Stimulated activated CD8-positive, alpha-beta memory T cell treated with anti-CD3 and anti-CD28 coated beads, Interleukin-4, amount 100 ng/mL, for 4 hours (primary cell): ENCODE measurements around the gene TMEM98.
"Not testable (repeated sequence)": the region's sequence is repeated elsewhere in the genome, so short reads cannot be mapped to it uniquely, and the experiment has no call there.

Source experiments
- DNase-seq, 2 donors: peaks; one replicate each; pipeline ENCODE4 v3.0.0-alpha.2; 2020; ENCODE audit warnings: low read depth in 2 of 2, low spot score in 1 of 2

Gene TMEM98, protein sequence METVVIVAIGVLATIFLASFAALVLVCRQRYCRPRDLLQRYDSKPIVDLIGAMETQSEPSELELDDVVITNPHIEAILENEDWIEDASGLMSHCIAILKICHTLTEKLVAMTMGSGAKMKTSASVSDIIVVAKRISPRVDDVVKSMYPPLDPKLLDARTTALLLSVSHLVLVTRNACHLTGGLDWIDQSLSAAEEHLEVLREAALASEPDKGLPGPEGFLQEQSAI

DNA sequence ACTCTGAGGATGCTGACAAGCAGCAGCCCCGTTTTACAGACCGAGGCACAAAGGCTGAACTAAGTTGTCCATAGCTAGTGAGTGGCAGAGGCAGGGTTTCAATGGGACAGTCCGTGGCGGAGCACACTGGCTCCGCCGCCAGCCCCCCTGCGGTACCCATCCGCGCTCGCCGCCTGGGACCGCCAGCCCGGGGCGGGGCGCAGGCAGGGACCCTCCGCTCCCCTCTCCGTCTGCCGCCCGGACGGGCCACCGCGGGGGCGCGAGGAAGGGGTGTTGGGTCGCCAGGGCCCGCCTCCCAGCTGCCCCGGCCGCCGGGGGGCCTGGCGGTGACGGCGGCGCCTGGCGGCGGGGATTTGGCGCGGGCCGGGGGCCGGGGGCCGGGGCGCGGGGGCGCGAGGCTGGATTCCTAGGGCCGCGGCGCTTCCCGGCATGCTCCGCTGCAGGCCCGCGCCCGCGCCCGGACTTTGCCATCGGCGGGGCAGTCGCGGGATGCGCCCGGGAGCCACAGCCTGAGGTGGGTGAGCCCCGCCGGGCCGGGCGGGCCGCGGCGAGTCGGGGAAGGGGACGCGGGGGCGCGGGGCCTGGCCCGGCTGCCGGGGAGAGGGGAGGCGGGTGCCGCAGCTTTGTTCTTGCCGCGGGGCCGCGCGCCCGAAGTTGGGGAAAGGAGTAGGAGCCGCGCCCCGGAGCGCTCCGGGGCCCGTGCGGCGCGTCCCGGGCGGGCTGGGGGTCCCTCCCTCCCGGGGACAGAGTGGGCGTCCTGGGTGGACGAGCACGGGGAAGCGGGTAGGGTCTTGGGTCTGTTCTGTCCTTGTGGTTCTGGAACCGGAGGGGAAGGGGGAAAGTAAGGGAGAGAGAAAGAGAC is at the start of gene TMEM98:
Gene TMEM98, plus strand, starts transcription at position 430 of the 862 bp plus-strand sequence. CDS start 3,376 bp downstream, outside the sequence.
- no peak for DNase-seq

DNA sequence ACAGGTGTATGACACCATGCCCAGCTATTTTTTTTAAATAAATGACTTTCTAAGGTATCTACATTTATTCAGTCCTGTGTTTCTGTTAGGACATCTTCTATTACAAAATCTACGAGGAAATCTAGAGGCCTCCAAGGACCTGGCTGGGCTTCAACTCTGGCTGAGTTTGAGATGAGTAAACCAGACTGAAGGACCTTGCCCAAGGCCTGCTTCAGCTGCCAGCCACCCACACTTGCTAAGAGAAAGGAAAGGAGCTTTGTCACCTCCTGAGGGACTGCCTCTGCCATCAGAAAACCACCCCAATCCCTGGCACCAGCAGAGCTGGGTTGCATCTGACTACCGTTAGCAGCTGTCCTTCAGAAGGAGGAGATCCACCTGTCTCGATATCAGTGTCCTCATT is 49.7 kb upstream of the TMEM98 start:
- DNase-seq = no peak

DNA sequence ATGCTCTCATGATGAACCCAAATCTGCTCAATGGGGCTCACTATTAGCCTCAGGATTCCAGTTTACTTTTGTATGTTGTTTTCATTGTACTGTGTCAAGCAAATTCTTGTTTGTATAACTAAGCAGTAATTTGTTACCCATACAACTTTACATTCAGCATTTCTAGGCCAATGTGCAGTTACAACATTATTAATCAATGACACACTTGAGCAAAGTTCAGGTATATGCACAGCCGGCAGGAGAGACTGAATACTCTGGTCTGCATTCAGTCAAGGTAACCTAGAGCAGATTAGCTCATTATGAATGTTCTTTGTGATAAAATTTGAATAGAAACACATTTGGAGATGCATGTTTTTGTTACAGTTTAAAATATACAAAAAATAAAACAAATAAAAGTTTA is 48.8 kb upstream of the TMEM98 start:
- no peak for DNase-seq

DNA sequence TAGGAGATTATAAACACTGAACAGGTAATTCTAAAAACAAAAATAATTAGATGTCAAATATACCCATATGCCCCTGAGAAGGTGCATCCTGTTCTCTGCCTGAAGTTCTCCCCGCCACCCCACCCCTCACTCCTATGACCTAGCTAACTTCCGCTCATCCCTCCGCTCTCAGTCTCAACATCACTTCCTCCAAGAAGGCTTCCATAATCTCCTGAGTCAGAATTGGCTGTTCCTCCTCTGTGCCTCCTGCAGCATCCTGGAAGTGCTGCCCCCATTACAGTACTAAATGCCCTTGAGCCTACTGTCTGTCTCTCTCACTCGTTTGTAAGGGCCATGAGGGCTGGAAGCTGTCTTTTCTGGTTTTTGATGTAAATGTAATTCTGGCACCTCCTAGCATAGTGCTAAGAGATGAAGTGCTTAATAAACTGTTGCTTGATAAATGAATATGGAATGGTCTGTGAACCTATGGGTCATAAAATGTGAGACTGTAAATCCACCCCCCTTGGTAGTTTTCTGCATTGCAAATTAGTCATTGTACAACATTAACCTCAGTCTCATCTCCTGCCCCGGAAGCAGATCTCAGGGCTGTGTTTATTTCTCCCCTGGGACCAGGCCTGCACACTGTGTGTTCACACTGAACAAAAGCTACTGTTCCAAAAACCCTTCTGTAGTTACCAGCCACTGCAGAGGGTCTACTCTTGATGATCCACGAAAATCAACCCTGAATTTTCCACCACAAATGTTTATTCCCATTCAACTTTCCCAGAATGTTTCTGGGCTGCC is 47.1 kb upstream of the TMEM98 start:
- DNase-seq = no peak

DNA sequence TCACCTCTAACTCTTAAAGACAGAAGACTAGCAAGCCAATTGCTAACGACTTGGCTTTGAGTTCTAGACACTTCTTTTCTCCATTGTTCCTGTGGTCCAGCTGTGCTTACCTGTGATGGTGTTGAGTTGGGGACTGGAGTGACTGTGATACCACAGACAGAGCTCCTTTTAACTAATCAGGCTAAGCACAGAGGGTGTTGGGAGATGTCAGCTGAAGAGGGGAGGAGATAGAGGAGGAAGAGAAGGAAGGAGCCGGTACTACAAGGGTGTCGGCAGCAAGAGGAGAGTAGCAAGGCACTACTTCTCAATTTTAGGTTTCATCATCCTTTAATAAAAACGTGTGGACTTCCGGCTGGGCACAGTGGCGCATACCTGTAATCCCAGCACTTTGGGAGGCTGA is 45.9 kb upstream of the TMEM98 start:
- no peak for DNase-seq

DNA sequence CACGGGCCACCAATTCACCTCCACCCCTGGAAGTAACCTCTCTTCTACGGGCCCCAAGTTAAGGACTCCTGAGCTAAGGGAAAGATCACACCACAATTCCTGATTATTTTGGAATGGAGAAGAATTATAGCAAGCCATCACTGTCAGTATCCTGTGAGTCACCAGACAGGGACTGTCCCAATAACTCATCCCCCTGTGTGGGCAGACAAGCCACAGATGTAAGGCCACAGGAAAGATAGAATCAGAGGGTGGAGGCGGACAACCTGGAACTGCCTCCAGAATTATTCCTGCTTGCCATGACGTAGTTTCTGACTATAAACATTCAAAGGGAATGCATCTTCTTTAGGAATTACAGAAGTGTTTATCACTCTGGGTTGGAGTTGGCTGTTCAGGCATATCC is 45.2 kb upstream of the TMEM98 start:
- no peak for DNase-seq

DNA sequence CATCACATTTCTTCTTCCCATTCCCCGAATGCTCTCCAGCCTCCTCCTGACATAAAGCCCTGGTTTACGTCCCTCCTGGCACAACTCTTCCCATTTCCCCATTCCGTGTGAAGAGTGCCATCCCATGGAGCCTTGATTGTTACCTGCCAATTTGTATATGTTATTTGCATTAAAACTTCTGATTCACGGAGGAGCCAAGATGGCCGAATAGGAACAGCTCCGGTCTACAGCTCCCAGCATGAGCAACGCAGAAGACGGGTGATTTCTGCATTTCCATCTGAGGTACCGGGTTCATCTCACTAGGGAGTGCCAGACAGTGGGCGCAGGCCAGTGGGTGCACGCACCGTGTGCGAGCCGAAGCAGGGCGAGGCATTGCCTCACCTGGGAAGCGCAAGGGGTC is 41.0 kb upstream of the TMEM98 start:
- DNase-seq = not testable (repeated sequence)

DNA sequence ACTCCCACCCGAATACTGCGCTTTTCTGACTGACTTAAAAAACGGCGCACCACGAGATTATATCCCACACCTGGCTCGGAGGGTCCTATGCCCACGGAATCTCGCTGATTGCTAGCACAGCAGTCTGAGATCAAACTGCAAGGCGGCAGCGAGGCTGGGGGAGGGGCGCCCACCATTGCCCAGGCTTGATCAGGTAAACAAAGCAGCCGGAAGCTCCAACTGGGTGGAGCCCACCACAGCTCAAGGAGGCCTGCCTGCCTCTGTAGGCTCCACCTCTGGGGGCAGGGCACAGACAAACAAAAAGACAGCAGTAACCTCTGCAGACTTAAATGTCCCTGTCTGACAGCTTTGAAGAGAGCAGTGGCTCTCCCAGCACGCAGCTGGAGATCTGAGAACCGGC is 40.5 kb upstream of the TMEM98 start:
- DNase-seq = not testable (repeated sequence)

DNA sequence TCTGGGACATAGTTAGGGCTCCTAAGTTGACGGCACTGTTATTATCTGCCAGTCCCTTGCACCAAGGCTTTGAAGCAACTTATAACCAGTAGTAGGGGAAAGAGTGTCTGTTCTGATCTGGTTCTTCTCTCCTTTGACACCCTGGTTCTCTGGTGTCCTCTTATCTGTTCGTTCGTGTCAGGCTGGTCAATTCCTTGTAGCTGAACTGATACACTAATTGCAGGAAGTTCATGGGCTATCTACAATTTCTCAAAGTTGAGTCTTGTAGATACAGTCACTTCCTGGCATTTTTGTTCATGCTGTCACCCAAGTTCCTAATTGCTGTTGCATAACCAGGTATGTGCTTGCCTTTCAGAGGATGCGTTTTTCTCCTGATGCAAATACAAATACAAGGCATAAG is 33.7 kb upstream of the TMEM98 start:
- DNase-seq = no peak

DNA sequence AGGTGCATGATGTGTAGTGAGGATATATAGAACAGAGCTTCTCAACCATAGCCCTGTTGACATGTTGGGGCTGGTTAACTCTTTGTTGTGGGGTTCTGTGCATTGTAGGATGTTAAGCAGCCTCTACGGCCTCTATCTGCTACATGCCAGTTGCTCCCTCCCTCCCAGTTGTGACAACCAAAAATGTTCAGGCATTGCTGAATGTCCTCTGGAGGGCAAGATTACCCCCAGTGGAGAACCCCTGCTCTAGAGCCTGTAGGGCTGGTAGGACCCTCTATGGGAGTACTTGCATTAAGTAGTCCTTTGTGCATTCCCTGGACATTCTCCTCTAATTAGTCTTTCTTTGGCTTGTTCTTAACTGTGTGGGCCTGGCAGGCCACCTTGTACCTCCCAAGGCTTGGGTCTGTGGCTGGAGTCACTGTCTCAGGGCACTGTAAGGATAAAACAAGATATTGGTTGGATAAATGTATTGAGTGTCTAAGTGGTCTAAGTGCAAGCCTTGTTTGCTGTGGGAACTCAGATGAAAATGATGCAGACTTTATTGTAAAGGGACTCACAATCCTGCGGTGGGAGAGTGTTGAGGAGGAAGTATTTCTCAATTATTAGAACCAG is 31.2 kb upstream of the TMEM98 start:
- DNase-seq = no peak

DNA sequence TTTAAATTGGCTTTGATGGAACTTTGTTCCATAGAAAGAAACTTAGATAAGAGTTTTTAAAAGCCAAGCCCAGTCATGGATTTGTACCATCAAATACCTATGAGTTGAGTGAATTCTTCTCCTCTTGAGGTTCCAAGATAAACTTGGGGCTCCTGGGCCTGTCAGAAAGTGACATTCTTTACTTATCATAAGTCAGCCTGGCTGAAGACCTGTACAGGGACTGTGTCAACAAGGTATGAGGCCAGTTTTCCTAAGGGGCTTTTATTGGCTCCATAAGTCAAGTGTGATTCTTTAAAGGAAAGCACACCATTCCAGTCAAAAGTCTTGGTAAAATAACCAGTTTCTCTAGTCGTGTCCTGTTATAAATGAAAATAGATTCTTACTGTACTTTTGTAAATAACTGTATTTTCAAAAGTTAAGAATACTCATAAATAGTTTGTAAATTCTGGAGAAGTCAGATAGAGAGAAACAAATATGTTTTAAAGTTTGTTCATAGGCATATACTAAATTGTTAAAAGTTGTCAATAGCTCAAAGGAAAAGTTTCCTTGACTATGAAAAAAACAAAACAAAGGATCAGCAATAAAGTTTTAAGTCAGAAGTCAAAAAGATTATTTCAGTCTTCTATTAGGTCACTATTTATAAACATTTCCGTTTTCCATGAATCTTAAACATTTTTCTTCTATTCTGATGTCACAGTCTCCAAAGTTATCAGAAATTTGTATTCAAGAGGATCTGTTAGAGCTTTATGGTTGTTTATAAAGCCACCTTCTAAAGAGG is 28.5 kb upstream of the TMEM98 start:
- no peak for DNase-seq

DNA sequence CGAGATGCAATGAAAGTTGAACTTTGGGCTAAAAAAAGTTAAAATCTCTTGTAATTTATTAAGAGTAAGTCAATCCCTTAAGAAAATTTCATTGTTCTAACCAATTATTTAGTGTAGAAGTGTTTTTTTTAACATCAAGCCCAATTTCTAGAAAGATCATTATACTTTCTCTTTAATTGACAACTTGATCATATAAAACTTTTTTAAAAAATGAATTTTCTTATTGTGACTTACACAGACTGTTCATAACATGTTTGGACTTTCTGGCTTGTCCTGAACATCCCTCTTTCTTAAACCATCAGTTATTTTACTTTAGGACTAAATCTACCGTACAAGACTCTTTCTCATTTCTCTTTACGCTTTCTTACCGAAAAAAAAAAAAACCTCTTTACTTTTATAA is 26.2 kb upstream of the TMEM98 start:
- no peak for DNase-seq

DNA sequence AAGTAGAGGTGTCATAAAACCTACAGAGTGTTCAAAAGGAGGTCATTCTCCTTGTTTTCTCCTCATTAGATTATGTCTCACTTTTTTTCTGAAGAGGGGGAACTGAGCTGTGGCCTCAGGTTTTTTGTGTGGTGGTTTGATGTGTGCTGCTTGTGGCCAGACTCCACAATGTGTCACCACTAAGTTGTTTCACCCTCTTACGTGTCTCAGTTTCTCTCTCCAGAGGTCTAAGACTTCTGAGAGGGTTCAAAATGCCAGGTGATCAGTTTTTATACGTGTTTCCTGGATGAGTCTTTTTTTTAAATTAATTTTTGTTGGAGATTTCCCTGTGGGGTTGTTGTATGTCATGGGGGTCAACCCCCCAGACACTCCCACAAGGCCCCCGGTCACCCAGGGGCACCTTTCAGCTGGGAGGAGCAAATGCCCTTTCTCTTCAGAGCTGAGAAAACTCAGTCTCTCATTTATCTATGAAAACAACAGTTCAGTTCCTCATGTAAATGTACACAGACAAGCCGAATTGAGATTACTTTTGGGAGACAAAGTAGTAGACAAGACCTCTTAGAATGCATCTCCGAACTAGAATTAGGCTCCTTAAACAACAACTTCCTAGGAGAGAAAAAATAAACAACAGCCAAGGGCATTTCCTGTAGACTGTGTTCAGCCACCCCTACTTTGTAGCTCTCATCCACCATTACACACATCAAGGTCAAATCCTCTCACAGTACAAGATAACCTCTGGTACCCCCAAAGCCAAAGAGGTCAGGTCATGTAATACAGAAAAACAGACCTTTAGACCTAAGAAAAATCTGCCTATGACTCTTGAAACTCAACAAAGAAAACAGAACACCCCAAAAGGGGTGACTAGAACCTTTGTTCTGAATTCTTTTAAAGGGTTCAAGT is 23.9 kb upstream of the TMEM98 start:
- no peak for DNase-seq

DNA sequence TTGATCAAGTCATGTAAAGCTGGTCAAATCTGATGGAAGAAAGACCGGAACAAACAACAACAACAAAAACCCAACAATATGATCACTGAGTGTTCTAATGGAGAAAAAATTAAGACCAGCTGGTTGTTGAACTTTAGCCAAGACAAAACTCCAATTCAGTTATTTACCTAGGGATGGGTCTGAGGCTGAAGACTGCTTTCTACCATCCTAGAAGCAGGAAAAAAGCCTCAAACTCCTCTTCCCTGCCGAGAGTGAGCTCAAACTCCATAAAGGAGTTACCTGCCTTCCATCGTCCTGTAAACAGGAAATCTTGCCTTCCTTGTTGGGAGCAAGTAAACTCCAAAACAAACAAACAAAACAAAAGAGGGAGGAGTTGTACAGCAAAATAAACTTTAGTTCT is 23.1 kb upstream of the TMEM98 start:
- DNase-seq = no peak

DNA sequence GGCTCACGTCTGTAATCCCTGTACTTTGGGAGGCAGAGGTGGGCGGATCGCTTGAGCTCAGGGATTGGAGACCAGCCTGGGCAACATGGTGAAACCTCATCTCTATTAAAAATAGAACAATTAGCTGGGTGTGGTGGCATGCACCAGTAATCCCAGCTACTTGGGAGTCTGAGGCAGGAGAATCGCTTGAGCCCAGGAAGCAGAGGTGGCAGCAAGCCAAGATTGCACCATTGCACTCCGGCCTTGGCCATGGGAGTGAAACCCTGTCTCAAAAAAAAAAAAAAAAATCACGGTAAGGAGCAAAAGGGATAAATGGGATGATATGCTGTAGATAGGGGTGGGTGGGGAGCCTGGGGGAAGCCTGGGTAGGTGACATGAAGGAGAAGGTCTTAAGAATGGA is 20.4 kb upstream of the TMEM98 start:
- DNase-seq = no peak

DNA sequence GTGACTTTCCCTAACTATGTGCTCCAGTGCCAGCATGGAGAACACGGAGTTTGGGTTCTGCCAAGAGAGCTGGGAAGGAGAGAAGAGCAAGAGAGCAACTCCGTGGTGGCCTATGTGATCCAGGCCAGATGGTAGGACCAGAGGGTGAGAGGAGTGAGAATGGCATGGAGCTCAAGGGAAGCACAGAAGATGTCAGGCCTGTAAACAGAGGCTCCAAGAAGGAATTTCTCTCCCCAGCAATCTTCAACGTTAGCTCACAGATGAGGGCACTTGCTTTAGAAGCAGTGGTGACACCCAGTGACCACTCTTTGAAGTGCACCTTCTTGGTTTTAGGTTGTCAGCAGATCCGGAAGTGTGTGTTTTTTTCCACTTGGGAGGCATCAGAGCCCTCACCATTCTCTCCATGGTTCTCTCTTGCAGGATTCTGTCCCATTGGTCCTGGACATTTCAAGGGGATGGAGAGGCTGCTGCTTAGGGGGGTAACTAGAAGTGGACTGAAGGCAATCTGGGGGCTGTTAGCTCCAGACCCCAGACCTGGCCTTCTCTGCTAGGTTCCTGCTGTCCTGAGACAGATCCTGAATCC is 18.1 kb upstream of the TMEM98 start:
- peak in 1 of 2 donors; percentile 7 for DNase-seq

DNA sequence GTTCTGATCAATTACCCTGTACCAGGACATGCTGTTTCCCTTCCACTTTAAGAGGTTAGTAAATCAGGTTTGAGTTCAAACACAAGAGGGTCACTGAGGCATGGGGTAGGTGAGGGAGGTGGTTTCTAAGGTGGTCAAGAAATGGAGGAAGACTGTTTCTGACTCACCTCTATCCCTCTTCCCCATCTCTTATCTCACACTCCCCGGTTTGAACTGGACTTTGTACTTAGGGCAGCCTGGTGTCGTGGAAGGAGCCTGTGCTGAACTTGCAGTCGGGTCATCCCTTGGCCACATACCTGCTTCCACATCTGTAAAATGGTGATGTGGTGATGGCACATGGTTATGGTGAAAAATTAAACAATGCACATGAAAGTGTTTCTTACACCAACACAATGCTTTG is 17.2 kb upstream of the TMEM98 start:
- DNase-seq = no peak

DNA sequence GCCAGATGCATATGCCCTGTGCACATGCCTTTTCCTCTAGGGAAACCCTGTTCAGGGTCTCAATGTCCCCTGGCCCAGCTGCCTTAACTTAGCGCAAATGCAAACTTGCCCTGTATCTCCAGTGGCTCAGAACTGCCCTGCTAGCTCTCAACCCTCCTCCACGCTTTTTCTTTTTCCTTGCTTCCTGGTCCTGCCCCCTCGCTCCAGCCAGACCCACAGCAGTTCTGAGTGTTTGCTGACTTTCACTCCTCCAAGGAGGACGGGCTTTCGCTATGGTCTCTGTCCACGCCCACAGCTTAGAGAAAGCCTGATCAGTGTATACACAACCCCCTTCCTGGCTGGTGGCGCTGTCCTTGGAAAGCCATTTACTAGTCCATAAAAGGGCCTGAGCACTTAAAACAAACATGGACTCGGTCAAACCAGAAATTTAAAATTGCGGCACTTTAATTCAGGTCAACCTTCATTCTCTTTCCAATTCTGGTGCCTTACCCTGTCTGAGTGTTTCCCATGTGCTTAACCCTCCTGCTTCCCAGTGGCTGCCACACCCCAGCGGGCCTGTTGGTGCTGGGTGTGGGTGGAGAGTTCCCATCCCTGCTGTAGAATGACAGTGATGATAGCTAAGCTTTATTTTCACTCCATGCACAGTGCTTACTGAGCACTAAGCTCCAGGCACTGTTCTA is 15.6 kb upstream of the TMEM98 start:
- no peak for DNase-seq

DNA sequence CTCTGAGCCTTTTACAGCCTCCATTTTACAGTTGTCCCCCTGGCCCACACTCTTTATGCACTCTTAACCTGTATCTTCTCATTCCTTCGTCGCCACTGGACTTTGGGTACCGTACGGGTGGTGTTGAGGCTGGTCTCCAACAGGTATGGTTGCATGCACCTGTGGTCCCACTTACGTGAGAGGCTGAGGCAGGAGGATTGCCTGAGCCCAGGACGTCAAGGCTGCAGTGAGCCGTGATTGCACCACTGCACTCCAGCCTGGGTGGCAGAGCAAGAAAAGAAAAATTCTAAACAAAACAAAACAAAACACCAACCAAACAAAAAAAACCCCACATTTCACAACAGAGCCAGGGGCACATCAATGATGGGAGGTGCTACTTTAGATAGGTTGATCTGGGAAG is 14.4 kb upstream of the TMEM98 start:
- no peak for DNase-seq
